Pons (tissue), 1 donor: ENCODE data around the gene MUC4.

Source experiments
- DNase-seq: peaks from one replicate; pipeline ENCODE4 v3.0.0-alpha.2; 2016; ENCODE audit warnings: low spot score

Gene MUC4

GRCh38 chr3:195811756-195812155 lies at the start of gene MUC4:
TSS of gene MUC4 (minus strand) at chr3:195811929. CDS start at chr3:195811817, 112 bp downstream.
- DNase-seq: no peak

GRCh38 chr3:195860456-195860855 lies 48.7 kb upstream of the MUC4 start:
- DNase-seq: no peak

GRCh38 chr3:195859846-195860411 lies 48.2 kb upstream of the MUC4 start:
- no peak for DNase-seq

- peak; percentile 65 for DNase-seq
These were observed 47.5 kb upstream of the MUC4 start for GRCh38 chr3:195859061-195859845.

GRCh38 chr3:195856410-195857084 lies 44.8 kb upstream of the MUC4 start:
- no peak for DNase-seq

GRCh38 chr3:195855471-195856409 lies 44.0 kb upstream of the MUC4 start:
- DNase-seq: no peak

- DNase-seq: no peak
These were observed 43.0 kb upstream of the MUC4 start for GRCh38 chr3:195854628-195855294.

- no peak for DNase-seq
These were observed 42.3 kb upstream of the MUC4 start for GRCh38 chr3:195853996-195854395.

GRCh38 chr3:195853036-195853435 lies 41.3 kb upstream of the MUC4 start:
- no peak for DNase-seq

GRCh38 chr3:195850857-195851543 lies 39.3 kb upstream of the MUC4 start:
- peak; percentile 95 for DNase-seq

- DNase-seq: no peak
These were observed 37.8 kb upstream of the MUC4 start for GRCh38 chr3:195849322-195850074.

- no peak for DNase-seq
These were observed 35.6 kb upstream of the MUC4 start for GRCh38 chr3:195847055-195847950.

GRCh38 chr3:195845483-195845882 lies 33.8 kb upstream of the MUC4 start:
- no peak for DNase-seq

- DNase-seq: no peak
These were observed 33.0 kb upstream of the MUC4 start for GRCh38 chr3:195844671-195845218.

- DNase-seq: no peak
These were observed 27.7 kb upstream of the MUC4 start for GRCh38 chr3:195839260-195840010.

- DNase-seq: no peak
These were observed 27.0 kb upstream of the MUC4 start for GRCh38 chr3:195838714-195839113.

GRCh38 chr3:195836476-195837135 lies 24.9 kb upstream of the MUC4 start:
- DNase-seq: no peak
